Hepatocyte (in vitro differentiated cells): ENCODE results near the gene ENOX1. TPM values are rescaled to one million over a fixed set of nuclear protein-coding genes. Genes with fewer than 3 reads are reported as not detected.

Experiments
- DNase-seq: peaks from one replicate; pipeline ENCODE4 v3.0.0-alpha.2; 2016; ENCODE audit warnings: low spot score
- H2AFZ ChIP-seq: fragments of 200-600 bp; sonication (generic); 2 replicates; pipeline ENCODE4 v1.6.0; 2016; ENCODE audit warnings: antibody characterized with exemption, mild to moderate bottlenecking
- H3K27ac ChIP-seq: fragments of 200-600 bp; sonication (generic); 2 replicates; pipeline ENCODE4 v1.5.1; 2016; ENCODE audit warnings: mild to moderate bottlenecking
- H3K27me3 ChIP-seq: fragments of 200-600 bp; sonication (generic); 2 replicates; pipeline ENCODE4 v1.6.1; 2016
- H3K36me3 ChIP-seq: fragments of 200-600 bp; sonication (generic); replicated peaks from 2 replicates; pipeline ENCODE4 v1.5.1; 2016; ENCODE audit warnings: low read depth; ENCODE audit not compliant: insufficient read depth
- H3K4me1 ChIP-seq: fragments of 200-600 bp; sonication (generic); 2 replicates; pipeline ENCODE4 v1.5.1; 2016; ENCODE audit warnings: mild to moderate bottlenecking, moderate library complexity; ENCODE audit not compliant: insufficient read depth
- H3K4me2 ChIP-seq: fragments of 200-600 bp; sonication (generic); 2 replicates; pipeline ENCODE4 v1.6.0; 2016
- H3K4me3 ChIP-seq: fragments of 200-600 bp; sonication (generic); 2 replicates; pipeline ENCODE4 v1.5.1; 2016; ENCODE audit warnings: mild to moderate bottlenecking
- H3K79me2 ChIP-seq: fragments of 200-600 bp; sonication (generic); 2 replicates; pipeline ENCODE4 v1.6.0; 2017; ENCODE audit warnings: mild to moderate bottlenecking
- H3K9me2 ChIP-seq: fragments of 200-600 bp; sonication (generic); replicated peaks from 2 replicates; pipeline ENCODE4 v1.6.0; 2017; ENCODE audit warnings: mild to moderate bottlenecking; ENCODE audit not compliant: insufficient read depth
- H3K9me3 ChIP-seq: fragments of 200-600 bp; sonication (generic); 2 replicates; pipeline ENCODE4 v1.5.1; 2016; ENCODE audit warnings: low read depth, mild to moderate bottlenecking
- H4K20me1 ChIP-seq: fragments of 200-600 bp; sonication (generic); 2 replicates; pipeline ENCODE4 v1.6.0; 2016; ENCODE audit warnings: mild to moderate bottlenecking; ENCODE audit not compliant: insufficient read depth, poor library complexity, severe bottlenecking
- EZH2 ChIP-seq: fragments of 200-600 bp; sonication (generic); IDR thresholded peaks from 2 replicates; pipeline ENCODE4 v1.6.1; 2016; ENCODE audit warnings: antibody characterized with exemption, mild to moderate bottlenecking, borderline replicate concordance
- EZH2phosphoT487 ChIP-seq: fragments of 200-600 bp; sonication (generic); IDR thresholded peaks from one replicate; pipeline ENCODE4 v1.6.1; 2018; ENCODE audit warnings: antibody characterized with exemption, mild to moderate bottlenecking, low read depth, moderate library complexity; ENCODE audit not compliant: unreplicated experiment, severe bottlenecking
- WGBS: methylation state at CpG from one replicate; pipeline ENCODE4 v1.1.6; 2016; ENCODE audit warnings: low lambda C conversion rate; ENCODE audit errors: missing lambda C conversion rate; 5-methylcytosine and 5-hydroxymethylcytosine counted together
- polyA plus RNA-seq: library from polyadenylated mRNA; unstranded; fragments of >200 nt; fragmentation: Nextera tagmentation; extraction: Ambion mirVana; gene quantifications from 2 replicates; pipeline ENCODE4 v1.2.1, GENCODE V29; 2016
- total RNA-seq: library from RNA; depleted of rRNA; stranded (reverse); fragments of >200 nt; gene quantifications from 2 replicates; pipeline ENCODE4 v1.2.3, GENCODE V29; 2014
- TF ChIP-seq, protein P1 (sequence below): fragments of 200-600 bp; sonication (generic); IDR thresholded peaks from 2 replicates; pipeline ENCODE4 v1.5.1; 2016; ENCODE audit warnings: antibody characterized with exemption, mild to moderate bottlenecking; ENCODE audit not compliant: poor library complexity

The ENOX1 gene
- total and polyA plus RNA-seq, 2 experiments from 2014 or later = 2.4 to 4.0 TPM

DNA sequence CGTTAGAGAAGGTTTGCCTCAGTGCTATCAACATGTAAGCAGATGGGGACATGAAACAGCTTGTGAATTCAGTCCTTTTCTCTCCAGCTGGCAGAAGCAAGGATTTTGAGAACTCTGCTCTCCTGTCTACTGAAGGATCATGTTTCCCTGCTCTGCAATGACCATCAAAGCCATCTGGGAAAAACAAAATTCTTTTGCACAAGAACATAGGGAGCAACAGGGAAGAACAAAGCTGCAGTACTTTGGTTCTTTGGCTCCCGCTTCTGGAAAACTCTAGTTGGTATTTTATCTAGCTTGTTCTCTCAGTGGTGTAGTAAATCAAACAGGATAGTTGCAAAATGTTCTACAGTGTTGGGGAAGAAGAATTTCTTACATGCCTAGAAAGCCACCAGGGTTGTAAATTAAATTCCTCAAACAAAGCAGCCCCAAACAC, 270.4 kb downstream of the ENOX1 start:
- H3K79me2 ChIP-seq = no peaks in the 10 kb centered on the region
- H3K4me2 ChIP-seq = peak overlapping the region; percentile 7
- H3K27ac ChIP-seq = peak overlapping the region; percentile 23
- no peaks in the 10 kb centered on the region for H3K9me2 ChIP-seq
- WGBS = 26% methylated on average over 2 of the region's 2 CpGs
- no peak for TF ChIP-seq EZH2
- TF ChIP-seq EZH2phosphoT487 = no peak
- TF ChIP-seq, protein P1, sequence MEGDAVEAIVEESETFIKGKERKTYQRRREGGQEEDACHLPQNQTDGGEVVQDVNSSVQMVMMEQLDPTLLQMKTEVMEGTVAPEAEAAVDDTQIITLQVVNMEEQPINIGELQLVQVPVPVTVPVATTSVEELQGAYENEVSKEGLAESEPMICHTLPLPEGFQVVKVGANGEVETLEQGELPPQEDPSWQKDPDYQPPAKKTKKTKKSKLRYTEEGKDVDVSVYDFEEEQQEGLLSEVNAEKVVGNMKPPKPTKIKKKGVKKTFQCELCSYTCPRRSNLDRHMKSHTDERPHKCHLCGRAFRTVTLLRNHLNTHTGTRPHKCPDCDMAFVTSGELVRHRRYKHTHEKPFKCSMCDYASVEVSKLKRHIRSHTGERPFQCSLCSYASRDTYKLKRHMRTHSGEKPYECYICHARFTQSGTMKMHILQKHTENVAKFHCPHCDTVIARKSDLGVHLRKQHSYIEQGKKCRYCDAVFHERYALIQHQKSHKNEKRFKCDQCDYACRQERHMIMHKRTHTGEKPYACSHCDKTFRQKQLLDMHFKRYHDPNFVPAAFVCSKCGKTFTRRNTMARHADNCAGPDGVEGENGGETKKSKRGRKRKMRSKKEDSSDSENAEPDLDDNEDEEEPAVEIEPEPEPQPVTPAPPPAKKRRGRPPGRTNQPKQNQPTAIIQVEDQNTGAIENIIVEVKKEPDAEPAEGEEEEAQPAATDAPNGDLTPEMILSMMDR = no peak
- no peaks in the 10 kb centered on the region for H3K36me3 ChIP-seq
- DNase-seq = peak; percentile 47
- H4K20me1 ChIP-seq = no peaks in the 10 kb centered on the region
- H3K4me1 ChIP-seq = peaks cover 9% of the 10 kb centered on the region
- no peak overlapping the region for H3K4me3 ChIP-seq
- no peaks in the 10 kb centered on the region for H3K9me3 ChIP-seq
- no peak overlapping the region for H2AFZ ChIP-seq
- no peaks in the 10 kb centered on the region for H3K27me3 ChIP-seq

DNA sequence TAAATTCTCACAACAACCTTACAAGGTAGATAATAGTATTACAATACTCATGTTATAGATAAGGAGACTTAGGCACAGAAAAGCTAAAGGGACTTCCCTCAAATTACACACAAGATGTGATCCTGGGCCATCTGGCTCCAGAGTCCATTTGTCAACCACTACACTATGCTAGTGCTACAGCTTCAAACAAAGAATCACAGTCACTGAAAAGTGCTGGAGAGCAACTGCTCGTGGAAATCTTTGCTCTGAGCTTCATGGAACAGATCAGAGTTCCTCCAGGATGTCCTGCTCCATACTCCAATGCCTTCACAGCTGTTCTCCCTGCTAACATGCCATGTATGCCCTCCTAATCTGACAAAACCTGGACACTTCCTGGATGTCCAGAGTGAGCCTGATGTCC, 271.2 kb downstream of the ENOX1 start:
- no peaks in the 10 kb centered on the region for H3K9me3 ChIP-seq
- no peaks in the 10 kb centered on the region for H3K36me3 ChIP-seq
- TF ChIP-seq EZH2 (no peak), EZH2phosphoT487 (no peak)
- TF ChIP-seq, protein P1 = no peak
- no peak overlapping the region for H3K4me2 ChIP-seq
- 81% methylated on average over 1 of the region's 1 CpG for WGBS
- H4K20me1 ChIP-seq = no peaks in the 10 kb centered on the region
- H3K4me3 ChIP-seq = no peak overlapping the region
- DNase-seq = no peak
- H2AFZ ChIP-seq = no peak overlapping the region
- H3K79me2 ChIP-seq = no peaks in the 10 kb centered on the region
- H3K4me1 ChIP-seq = peaks cover 9% of the 10 kb centered on the region
- H3K9me2 ChIP-seq = no peaks in the 10 kb centered on the region
- no peaks in the 10 kb centered on the region for H3K27me3 ChIP-seq
- H3K27ac ChIP-seq = peak overlapping the region; percentile 23

DNA sequence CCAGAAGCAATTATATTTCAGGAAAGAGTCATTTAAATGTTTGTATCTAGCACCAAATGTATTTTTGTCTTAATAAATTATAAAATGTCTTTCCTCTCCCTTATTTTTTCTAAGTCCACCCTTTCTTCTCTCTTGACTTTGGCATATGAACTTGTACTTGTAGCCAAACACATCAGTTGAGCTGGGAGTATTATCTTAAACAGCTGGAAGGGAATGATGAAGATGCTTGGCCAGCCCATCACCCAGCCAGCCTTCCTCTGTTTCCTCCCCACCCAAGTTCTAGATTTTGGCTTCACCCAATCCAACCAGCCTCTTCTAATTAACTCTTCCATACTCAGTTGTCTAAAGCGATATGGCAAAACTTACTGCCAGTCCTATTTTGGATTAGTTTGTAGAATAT, 272.5 kb downstream of the ENOX1 start:
- Histone ChIP-seq H2AFZ (no peak overlapping the region), H3K4me2 (no peak overlapping the region), H3K9me2 (no peaks in the 10 kb centered on the region), H3K9me3 (no peaks in the 10 kb centered on the region), H3K27me3 (no peaks in the 10 kb centered on the region), H3K4me3 (no peak overlapping the region), H4K20me1 (no peaks in the 10 kb centered on the region), H3K27ac (no peak overlapping the region), H3K36me3 (no peaks in the 10 kb centered on the region), H3K79me2 (no peaks in the 10 kb centered on the region), H3K4me1 (peaks cover 9% of the 10 kb centered on the region)
- TF ChIP-seq EZH2 = no peak
- no peak for TF ChIP-seq EZH2phosphoT487
- TF ChIP-seq, protein P1 = no peak
- WGBS = 96% methylated on average over 1 of the region's 1 CpG
- DNase-seq = no peak

DNA sequence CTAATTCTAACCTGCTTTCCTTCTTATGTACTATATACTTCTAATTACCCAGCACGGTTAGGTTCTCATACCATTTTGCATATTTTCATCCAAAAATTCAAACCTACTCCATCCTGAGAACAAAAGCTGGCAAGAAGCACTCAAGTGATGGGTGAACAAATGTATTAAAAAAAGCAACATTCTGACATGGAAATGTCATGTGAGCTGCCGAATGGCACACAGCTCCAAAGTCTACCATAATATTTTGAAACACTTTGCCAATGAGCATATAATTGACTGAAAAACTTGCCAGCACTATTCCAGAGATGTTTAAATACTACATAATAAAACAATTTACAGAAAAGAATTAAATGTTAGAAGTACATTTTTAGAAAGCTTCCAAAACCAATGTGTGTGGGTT, 274.6 kb downstream of the ENOX1 start:
- DNase-seq = no peak

More for the DNA sequence above, 274.6 kb downstream of the ENOX1 start:
- Histone ChIP-seq H3K4me2 (no peak overlapping the region), H3K9me3 (no peaks in the 10 kb centered on the region), H2AFZ (no peak overlapping the region), H4K20me1 (no peaks in the 10 kb centered on the region), H3K79me2 (no peaks in the 10 kb centered on the region), H3K4me1 (peaks cover 9% of the 10 kb centered on the region), H3K27me3 (no peaks in the 10 kb centered on the region), H3K9me2 (no peaks in the 10 kb centered on the region), H3K4me3 (no peak overlapping the region), H3K27ac (no peak overlapping the region), H3K36me3 (no peaks in the 10 kb centered on the region)
- 94% methylated on average over 2 of the region's 2 CpGs for WGBS
- TF ChIP-seq, protein P1 = no peak
- TF ChIP-seq EZH2phosphoT487 (no peak), EZH2 (no peak)
